ENCODE data around the gene PACRG. TPM values are rescaled to one million over a fixed set of nuclear protein-coding genes. Genes with fewer than 3 reads are reported as not detected.

The PACRG gene
- total RNA-seq, 1 donor from 2014 or later, result under 0.01 TPM

DNA sequence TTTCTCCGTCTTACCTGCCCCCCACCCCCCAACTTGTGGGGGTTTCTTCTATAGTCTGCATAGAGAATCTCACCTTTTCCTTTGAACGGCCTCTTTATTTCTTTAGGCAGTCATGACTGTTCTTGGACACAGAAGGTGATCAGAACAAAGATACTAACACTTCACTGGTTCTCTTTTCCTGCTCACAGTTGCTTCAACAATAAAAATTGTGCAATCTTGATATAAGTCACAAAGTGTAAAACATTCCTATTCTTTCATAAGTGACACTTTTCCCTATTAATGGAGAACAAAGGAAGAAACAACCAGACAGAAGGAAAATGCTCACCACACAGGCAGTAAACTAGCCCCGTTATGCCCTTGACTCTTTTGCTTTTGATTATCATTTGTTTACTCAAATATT is 448.3 kb downstream of the PACRG start:
- FAIRE-seq, result no peak
- no peak for TF ChIP-seq CTCF (IDR thresholded peaks at IDR 0.05; ENCODE audit: insufficient read depth, low read length, severe bottlenecking)

DNA sequence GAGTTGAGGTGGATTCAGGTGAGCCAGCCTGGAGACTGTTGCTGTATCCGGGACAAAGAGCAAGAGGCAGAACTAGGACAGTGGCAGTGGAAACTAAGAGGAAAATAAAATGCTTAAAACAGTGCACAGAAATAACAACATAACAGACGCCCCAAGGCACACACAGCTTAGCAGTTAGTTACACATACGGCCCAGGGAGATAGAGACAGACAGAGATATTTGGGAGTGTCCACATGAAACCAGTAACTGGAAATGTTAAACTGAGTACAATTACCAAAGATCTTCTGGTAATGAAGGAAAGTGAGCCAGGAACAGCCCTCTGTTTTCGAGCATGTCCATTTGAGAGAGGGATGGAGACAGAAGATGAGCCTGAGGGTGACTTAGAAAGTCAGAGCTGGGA is 449.2 kb downstream of the PACRG start:
- Histone ChIP-seq H3K27me3 (ENCODE audit: control insufficient read depth, insufficient read depth, low read length) (no peaks in the 10 kb centered on the region), H3K36me3 (ENCODE audit: control insufficient read depth, insufficient read depth, low read length) (no peaks in the 10 kb centered on the region), H3K4me3 (ENCODE audit: low read depth, low read length) (no peak overlapping the region)
- no peak for TF ChIP-seq CTCF (IDR thresholded peaks at IDR 0.05; ENCODE audit: insufficient read depth, low read length, severe bottlenecking)
- no peak for FAIRE-seq
- no peak for DNase-seq (ENCODE audit: low read depth)

More for the DNA sequence above, 448.3 kb downstream of the PACRG start:
- DNase-seq (ENCODE audit: low read depth), result no peak
- Histone ChIP-seq H3K27me3 (ENCODE audit: control insufficient read depth, insufficient read depth, low read length) (no peaks in the 10 kb centered on the region), H3K36me3 (ENCODE audit: control insufficient read depth, insufficient read depth, low read length) (no peaks in the 10 kb centered on the region), H3K4me3 (ENCODE audit: low read depth, low read length) (no peak overlapping the region)

DNA sequence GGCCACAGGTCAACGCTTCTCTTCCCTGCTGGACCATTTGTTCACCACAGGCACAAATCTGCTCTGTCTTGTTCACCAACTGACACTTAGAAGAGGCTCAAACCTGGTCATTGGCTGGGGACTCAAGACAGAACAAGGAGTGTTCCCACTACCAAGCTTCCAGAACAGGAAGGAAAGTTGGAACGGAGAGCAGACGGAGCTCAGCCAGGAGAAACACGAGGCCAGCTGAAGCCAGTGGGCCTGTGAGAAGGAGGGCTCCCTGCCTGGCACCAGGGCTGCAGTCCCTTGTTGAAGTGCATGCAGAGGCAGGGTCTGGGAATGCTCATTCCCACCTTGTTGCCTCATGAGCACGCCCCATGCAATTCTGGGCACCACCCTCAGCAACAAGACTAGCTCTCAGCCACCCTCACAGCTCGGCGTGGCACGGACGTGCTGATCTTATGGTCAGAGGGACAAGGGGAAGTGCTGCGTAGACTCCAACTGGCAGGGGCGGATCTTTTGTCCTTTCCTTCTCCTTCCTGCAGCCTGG is 450.2 kb downstream of the PACRG start:
- Histone ChIP-seq H3K36me3 (ENCODE audit: control insufficient read depth, insufficient read depth, low read length) (no peaks in the 10 kb centered on the region), H3K27me3 (ENCODE audit: control insufficient read depth, insufficient read depth, low read length) (no peaks in the 10 kb centered on the region), H3K4me3 (ENCODE audit: low read depth, low read length) (no peak overlapping the region)
- TF ChIP-seq CTCF (IDR thresholded peaks at IDR 0.05; ENCODE audit: insufficient read depth, low read length, severe bottlenecking), result no peak
- no peak for DNase-seq (ENCODE audit: low read depth)
- peak; percentile 43 for FAIRE-seq

- no peak for DNase-seq (ENCODE audit: low read depth)
- no peaks in the 10 kb centered on the region for H3K27me3 ChIP-seq (ENCODE audit: control insufficient read depth, insufficient read depth, low read length)
- no peak overlapping the region for H3K4me3 ChIP-seq (ENCODE audit: low read depth, low read length)
- FAIRE-seq, result no peak
- H3K36me3 ChIP-seq (ENCODE audit: control insufficient read depth, insufficient read depth, low read length), result no peaks in the 10 kb centered on the region
- no peak for TF ChIP-seq CTCF (IDR thresholded peaks at IDR 0.05; ENCODE audit: insufficient read depth, low read length, severe bottlenecking)
Measured at GRCh38 chr6:163179061-163179460, 451.3 kb downstream of the PACRG start.

DNA sequence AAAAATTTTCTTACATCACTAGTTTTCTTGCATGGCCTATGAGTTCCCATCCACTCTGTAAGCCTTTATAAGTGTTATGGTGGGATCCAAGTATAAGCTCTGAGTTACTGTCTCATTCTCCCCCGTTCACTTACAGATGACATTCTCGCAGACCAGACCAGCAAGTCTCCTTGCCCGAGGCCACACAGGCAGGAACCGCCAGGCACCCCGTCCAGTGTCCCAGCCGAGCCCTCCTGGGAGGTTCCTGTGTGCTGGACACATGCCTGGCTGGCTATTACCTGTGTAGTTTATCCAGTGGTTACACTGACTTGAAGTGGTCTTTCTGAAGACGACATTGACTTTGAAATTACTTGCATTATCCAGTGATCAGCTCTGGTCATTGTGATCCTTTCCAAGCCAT is 451.9 kb downstream of the PACRG start:
- FAIRE-seq (no peak), DNase-seq (ENCODE audit: low read depth) (no peak)
- H3K36me3 ChIP-seq (ENCODE audit: control insufficient read depth, insufficient read depth, low read length), result no peaks in the 10 kb centered on the region
- H3K27me3 ChIP-seq (ENCODE audit: control insufficient read depth, insufficient read depth, low read length), result no peaks in the 10 kb centered on the region
- TF ChIP-seq CTCF (IDR thresholded peaks at IDR 0.05; ENCODE audit: insufficient read depth, low read length, severe bottlenecking), result no peak
- H3K4me3 ChIP-seq (ENCODE audit: low read depth, low read length), result no peak overlapping the region

GRCh38 chr6:163180874-163181541 is 453.2 kb downstream of the PACRG start:
- Histone ChIP-seq H3K4me3 (ENCODE audit: low read depth, low read length) (no peak overlapping the region), H3K27me3 (ENCODE audit: control insufficient read depth, insufficient read depth, low read length) (no peaks in the 10 kb centered on the region), H3K36me3 (ENCODE audit: control insufficient read depth, insufficient read depth, low read length) (no peaks in the 10 kb centered on the region)
- no peak for FAIRE-seq
- peak; percentile 85 for TF ChIP-seq CTCF (IDR thresholded peaks at IDR 0.05; ENCODE audit: insufficient read depth, low read length, severe bottlenecking)
- DNase-seq (ENCODE audit: low read depth), result peak; percentile 14
